Activated B cell treated with CpG ODN at 0.5 μM for 24 hours (primary cell): Measurements from ENCODE around the gene POLR3A. TPM values are rescaled to one million over a fixed set of nuclear protein-coding genes. Genes with fewer than 3 reads are reported as not detected.
"Not testable (repeated sequence)": the region's sequence is repeated elsewhere in the genome, so short reads cannot be mapped to it uniquely, and the experiment has no call there.

Experiments
- ATAC-seq: fragments of 200-7000 bp; cut with Tn5 transposase; one replicate; pipeline ENCODE4 v1.10.0; 2021; ENCODE audit warnings: low read depth, mild to moderate bottlenecking, moderate library complexity
- CTCF ChIA-PET: fragments of 350-600 bp; sonication (Branson Sonifier 250); formaldehyde crosslinking; loops from one replicate; lab custom pipeline; 2021; ENCODE audit warnings: antibody characterized with exemption; lab: Charles Lee
- POLR2A ChIA-PET: fragments of 350-600 bp; sonication (Branson Sonifier 250); formaldehyde crosslinking; loops from one replicate; lab custom pipeline; 2021; ENCODE audit warnings: antibody characterized with exemption; lab: Charles Lee
- DNase-seq: peaks from one replicate; pipeline ENCODE4 v3.0.0; 2022
- H3K27ac Mint-ChIP-seq: one replicate; pipeline ENCODE4 v1.8.0; 2020; ENCODE audit warnings: mixed read lengths
- H3K27me3 Mint-ChIP-seq: one replicate; pipeline ENCODE4 v1.8.0; 2021; ENCODE audit warnings: mixed read lengths
- H3K36me3 Mint-ChIP-seq: one replicate; pipeline ENCODE4 v1.8.0; 2021; ENCODE audit warnings: low read depth, mixed read lengths
- H3K4me1 Mint-ChIP-seq: one replicate; pipeline ENCODE4 v1.8.0; 2021; ENCODE audit warnings: mixed read lengths
- H3K4me3 Mint-ChIP-seq: one replicate; pipeline ENCODE4 v1.8.0; 2020; ENCODE audit warnings: mild to moderate bottlenecking, mixed read lengths
- H3K9me3 Mint-ChIP-seq: one replicate; pipeline ENCODE4 v1.8.0; 2020; ENCODE audit warnings: mixed read lengths
- CTCF ChIP-seq: fragments of 200-600 bp; IDR thresholded peaks from one replicate; pipeline ENCODE4 v1.8.0; 2022; ENCODE audit warnings: antibody characterized with exemption, mild to moderate bottlenecking
- intact Hi-C: fragments of 100-400 bp; cut with micrococcal nuclease; formaldehyde crosslinking; loops from one replicate; pipeline ENCODE4 v1.15.1; 2024
- total RNA-seq: library from RNA; stranded (reverse); gene quantifications from 2 replicates; pipeline ENCODE4 v1.2.3, GENCODE V29; 2022

POLR3A gene
- total RNA-seq, 1 donor from 2014 or later, result 20.3 TPM

- Mint-ChIP-seq H3K27me3 (no peaks in the 10 kb centered on the region), H3K27ac (no peak overlapping the region), H3K36me3 (no peaks in the 10 kb centered on the region), H3K4me1 (no peaks in the 10 kb centered on the region), H3K9me3 (peaks cover 4% of the 10 kb centered on the region), H3K4me3 (no peak overlapping the region)
- TF ChIP-seq CTCF, result no peak
- ChIA-PET POLR2A (no interaction called here), CTCF (no interaction called here)
- ATAC-seq, result no peak
- DNase-seq, result no peak
- intact Hi-C loops, result no loop called here
Observed at GRCh38 chr10:78071140-78071856, 42.0 kb upstream of the POLR3A start.

- no peaks in the 10 kb centered on the region for H3K27me3 Mint-ChIP-seq
- ATAC-seq (no peak), DNase-seq (no peak)
- H3K4me1 Mint-ChIP-seq, result no peaks in the 10 kb centered on the region
- CTCF ChIA-PET, result no interaction called here
- no peaks in the 10 kb centered on the region for H3K36me3 Mint-ChIP-seq
- peaks cover 4% of the 10 kb centered on the region for H3K9me3 Mint-ChIP-seq
- H3K27ac Mint-ChIP-seq, result no peak overlapping the region
- intact Hi-C loops, result no loop called here
- H3K4me3 Mint-ChIP-seq, result no peak overlapping the region
- no peak for TF ChIP-seq CTCF
- POLR2A ChIA-PET, result no interaction called here
Observed at GRCh38 chr10:78070726-78071125, 41.4 kb upstream of the POLR3A start.

GRCh38 chr10:78070064-78070463 is 40.7 kb upstream of the POLR3A start:
- DNase-seq, H3K9me3 Mint-ChIP-seq, H3K36me3 Mint-ChIP-seq, intact Hi-C loops, H3K27ac Mint-ChIP-seq, POLR2A ChIA-PET, H3K4me1 Mint-ChIP-seq, H3K27me3 Mint-ChIP-seq, CTCF ChIA-PET, ATAC-seq, H3K4me3 Mint-ChIP-seq: not testable (repeated sequence)

- Mint-ChIP-seq H3K4me3 (no peak overlapping the region), H3K27me3 (no peaks in the 10 kb centered on the region), H3K9me3 (peaks cover 2% of the 10 kb centered on the region), H3K27ac (no peak overlapping the region), H3K4me1 (no peaks in the 10 kb centered on the region), H3K36me3 (no peaks in the 10 kb centered on the region)
- DNase-seq (no peak), ATAC-seq (no peak)
- no peak for TF ChIP-seq CTCF
- intact Hi-C loops, result no loop called here
- ChIA-PET CTCF (no interaction called here), POLR2A (no interaction called here)
Observed at GRCh38 chr10:78069151-78069550, 39.8 kb upstream of the POLR3A start.

- Mint-ChIP-seq H3K4me1 (no peaks in the 10 kb centered on the region), H3K9me3 (no peaks in the 10 kb centered on the region), H3K4me3 (no peak overlapping the region), H3K27me3 (no peaks in the 10 kb centered on the region), H3K27ac (no peak overlapping the region), H3K36me3 (no peaks in the 10 kb centered on the region)
- ATAC-seq (no peak), DNase-seq (no peak)
- ChIA-PET CTCF (no interaction called here), POLR2A (no interaction called here)
- intact Hi-C loops, result no loop called here
- no peak for TF ChIP-seq CTCF
Observed at GRCh38 chr10:78066728-78067430, 37.6 kb upstream of the POLR3A start.
